Measurements from ENCODE around the gene ZNF3.

DNA sequence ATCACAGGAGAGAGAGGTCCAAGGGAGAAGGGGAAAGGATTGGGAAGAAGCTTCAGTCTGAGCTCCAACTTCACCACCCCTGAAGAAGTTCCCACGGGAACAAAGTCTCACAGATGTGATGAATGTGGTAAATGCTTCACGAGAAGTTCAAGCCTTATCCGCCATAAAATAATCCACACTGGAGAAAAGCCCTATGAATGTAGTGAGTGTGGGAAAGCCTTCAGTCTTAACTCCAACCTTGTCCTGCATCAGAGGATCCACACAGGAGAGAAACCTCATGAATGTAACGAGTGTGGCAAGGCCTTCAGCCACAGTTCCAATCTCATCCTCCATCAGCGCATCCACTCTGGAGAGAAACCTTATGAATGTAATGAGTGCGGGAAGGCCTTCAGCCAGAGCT, 48.0 kb downstream of the ZNF3 start:
- no peak for TF ChIP-seq POLR2AphosphoS5 (IDR thresholded peaks at IDR 0.05; ENCODE audit: borderline replicate concordance, low read depth, low read length)
- TF ChIP-seq EZH2 (IDR thresholded peaks at IDR 0.05): no peak
